22Rv1 (cell line): ENCODE data around the gene HACD1.

Experiments used
- CTCF ChIP-seq: fragments of 450-650 bp; IDR thresholded peaks from 2 replicates; pipeline ENCODE4 v1.5.1; 2017; ENCODE audit warnings: mild to moderate bottlenecking
- ZFX ChIP-seq: fragments of 450-650 bp; IDR thresholded peaks from 2 replicates; pipeline ENCODE4 v1.6.1; 2017; ENCODE audit warnings: antibody characterized with exemption, borderline replicate concordance

GRCh38 chr10:17599089-17599488 is 18.1 kb downstream of the HACD1 start:
- TF ChIP-seq CTCF (peak; percentile 48), ZFX (no peak)
